Trophoblast cell (in vitro differentiated cells and primary cell): Measurements from ENCODE around the gene IL1RAPL1.

Experiments used
- DNase-seq, 2 donors: peaks; one replicate each; pipeline ENCODE4 v3.0.0-alpha.2; 2016
- H2AFZ ChIP-seq: 2 replicates; pipeline ENCODE4 v1.6.1; 2013; ENCODE audit warnings: low read length, moderate library complexity, mild to moderate bottlenecking; ENCODE audit not compliant: insufficient read depth, poor library complexity
- H2AK5ac ChIP-seq: 2 replicates; pipeline ENCODE4 v1.6.1; 2013; ENCODE audit warnings: mild to moderate bottlenecking, low read length
- H2BK120ac ChIP-seq: 2 replicates; pipeline ENCODE4 v1.6.1; 2013; ENCODE audit warnings: low read length, mild to moderate bottlenecking, moderate library complexity; ENCODE audit not compliant: insufficient read depth, poor library complexity
- H2BK12ac ChIP-seq: 2 replicates; pipeline ENCODE4 v1.6.1; 2013; ENCODE audit warnings: mild to moderate bottlenecking, low read length, moderate library complexity
- H2BK5ac ChIP-seq: 2 replicates; pipeline ENCODE4 v1.6.1; 2013; ENCODE audit warnings: low read length, low read depth, moderate library complexity, mild to moderate bottlenecking; ENCODE audit not compliant: poor library complexity
- H3K14ac ChIP-seq: 2 replicates; pipeline ENCODE4 v1.6.1; 2013; ENCODE audit warnings: mild to moderate bottlenecking, low read length
- H3K18ac ChIP-seq: 2 replicates; pipeline ENCODE4 v1.6.1; 2013; ENCODE audit warnings: mild to moderate bottlenecking, low read length
- H3K23ac ChIP-seq: 2 replicates; pipeline ENCODE4 v1.6.1; 2013; ENCODE audit warnings: low read length
- H3K27ac ChIP-seq: 2 replicates; pipeline ENCODE4 v1.5.1; 2013; ENCODE audit warnings: low read depth, mild to moderate bottlenecking, inconsistent platforms, low read length, moderate library complexity
- H3K27me3 ChIP-seq: 2 replicates; pipeline ENCODE4 v1.6.1; 2013; ENCODE audit warnings: inconsistent platforms, mild to moderate bottlenecking, low read length, moderate library complexity; ENCODE audit not compliant: insufficient read depth
- H3K36me3 ChIP-seq, 2 experiments: 1 replicate in 1 of 2; 2 replicates in 1 of 2; pipeline ENCODE4 v1.6.1; 2013; ENCODE audit warnings: low read length in 2 of 2, mild to moderate bottlenecking in 2 of 2, moderate library complexity in 1 of 2; ENCODE audit not compliant: insufficient read depth in 2 of 2, control insufficient read depth in 1 of 2
- H3K4ac ChIP-seq: 2 replicates; pipeline ENCODE4 v1.6.1; 2013; ENCODE audit warnings: low read depth, mild to moderate bottlenecking, low read length, moderate library complexity
- H3K4me1 ChIP-seq, 2 experiments: 1 replicate in 1 of 2; 2 replicates in 1 of 2; pipeline ENCODE4 v1.6.1; 2013; ENCODE audit warnings: low read length in 2 of 2, mild to moderate bottlenecking in 2 of 2, moderate library complexity in 1 of 2; ENCODE audit not compliant: insufficient read depth in 2 of 2, control insufficient read depth in 1 of 2
- H3K4me2 ChIP-seq: 2 replicates; pipeline ENCODE4 v1.6.1; 2013; ENCODE audit warnings: inconsistent platforms, mild to moderate bottlenecking, low read length, moderate library complexity
- H3K4me3 ChIP-seq: 2 replicates; pipeline ENCODE4 v1.5.1; 2013; ENCODE audit warnings: mild to moderate bottlenecking, low read depth, low read length, inconsistent platforms
- H3K79me1 ChIP-seq: one replicate; pipeline ENCODE4 v1.6.1; 2013; ENCODE audit warnings: low read length
- H3K79me2 ChIP-seq: 2 replicates; pipeline ENCODE4 v1.6.1; 2013; ENCODE audit warnings: low read length, mild to moderate bottlenecking; ENCODE audit not compliant: control insufficient read depth, insufficient read depth, poor library complexity
- H3K9ac ChIP-seq: 2 replicates; pipeline ENCODE4 v1.6.1; 2013; ENCODE audit warnings: mild to moderate bottlenecking, low read length
- H3K9me3 ChIP-seq: 2 replicates; pipeline ENCODE4 v1.6.1; 2013; ENCODE audit warnings: low read depth, mild to moderate bottlenecking, control low read depth, inconsistent platforms, low read length; ENCODE audit not compliant: insufficient read depth
- H4K12ac ChIP-seq: 2 replicates; pipeline ENCODE4 v1.6.1; 2013; ENCODE audit warnings: low read depth, mild to moderate bottlenecking, low read length, moderate library complexity
- H4K8ac ChIP-seq: 2 replicates; pipeline ENCODE4 v1.6.1; 2013; ENCODE audit warnings: low read depth, mild to moderate bottlenecking, low read length, moderate library complexity
- H4K91ac ChIP-seq: one replicate; pipeline ENCODE4 v1.6.1; 2013; ENCODE audit warnings: low read depth, mild to moderate bottlenecking, low read length, moderate library complexity
- WGBS: extraction: QIAGEN DNeasy Blood & Tissue Kit; methylation state at CpG from one replicate; pipeline ENCODE4 v1.1.7; 2013; ENCODE audit warnings: missing lambda C conversion rate; ENCODE audit not compliant: insufficient read length, insufficient coverage; ENCODE audit errors: extremely low coverage; 5-methylcytosine and 5-hydroxymethylcytosine counted together

IL1RAPL1 gene

DNA sequence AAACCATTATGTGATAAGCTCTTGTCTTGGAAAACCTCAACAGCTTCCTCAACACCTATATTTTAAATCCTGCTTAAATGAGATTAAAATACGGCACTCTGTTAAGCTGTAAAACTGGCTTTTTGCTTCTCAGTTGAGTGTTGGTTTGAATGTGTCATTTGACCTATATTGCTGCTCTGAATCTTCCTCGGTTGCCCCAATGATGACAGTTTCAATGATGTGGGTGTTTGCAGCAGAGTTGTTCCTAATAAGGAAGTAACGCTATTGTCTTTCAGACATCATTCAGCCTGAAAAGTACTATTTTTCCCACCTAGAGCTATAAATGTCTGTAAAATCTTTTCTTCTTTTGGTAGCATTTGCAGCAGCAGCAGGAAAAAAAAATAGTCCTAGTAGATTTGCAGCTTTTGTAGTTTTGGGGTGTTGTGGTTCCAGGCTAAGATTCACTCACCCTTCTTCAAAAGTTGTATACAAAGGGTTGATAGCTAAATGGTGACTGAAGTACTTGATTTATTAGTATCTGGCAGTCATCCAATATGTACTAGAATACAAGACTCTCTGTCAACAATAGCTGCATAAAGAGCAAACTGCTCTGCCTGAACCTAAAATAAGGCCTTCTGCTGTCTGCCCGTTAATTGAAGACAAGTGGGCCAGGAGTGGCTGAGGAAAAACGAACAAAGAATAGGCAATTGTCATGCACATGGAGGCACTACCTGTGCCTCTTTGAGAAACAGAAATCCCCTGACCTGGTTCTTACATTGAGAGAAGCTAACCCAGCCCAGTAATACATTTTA is 333.1 kb downstream of the IL1RAPL1 start:
- Histone ChIP-seq H3K27me3 (no peaks in the 10 kb centered on the region), H3K27ac (no peak overlapping the region), H2AFZ (no peak overlapping the region), H4K8ac (no peak overlapping the region), H3K4me3 (no peak overlapping the region), H3K4ac (no peak overlapping the region), H3K79me2 (no peaks in the 10 kb centered on the region), H3K9me3 (no peaks in the 10 kb centered on the region), H2BK12ac (no peak overlapping the region), H2AK5ac (no peak overlapping the region), H2BK120ac (no peak overlapping the region), H4K12ac (no peak overlapping the region), H4K91ac (no peak overlapping the region), H3K18ac (no peak overlapping the region), H3K79me1 (no peaks in the 10 kb centered on the region), H3K9ac (no peak overlapping the region), H3K4me2 (no peak overlapping the region), H3K23ac (no peak overlapping the region), H3K36me3 (no peaks in the 10 kb centered on the region), H2BK5ac (no peak overlapping the region), H3K4me1 (no peaks in the 10 kb centered on the region), H3K14ac (no peak overlapping the region)
- WGBS = no CpG with 5 or more reads among the region's 5 CpGs
- no peak for DNase-seq

DNA sequence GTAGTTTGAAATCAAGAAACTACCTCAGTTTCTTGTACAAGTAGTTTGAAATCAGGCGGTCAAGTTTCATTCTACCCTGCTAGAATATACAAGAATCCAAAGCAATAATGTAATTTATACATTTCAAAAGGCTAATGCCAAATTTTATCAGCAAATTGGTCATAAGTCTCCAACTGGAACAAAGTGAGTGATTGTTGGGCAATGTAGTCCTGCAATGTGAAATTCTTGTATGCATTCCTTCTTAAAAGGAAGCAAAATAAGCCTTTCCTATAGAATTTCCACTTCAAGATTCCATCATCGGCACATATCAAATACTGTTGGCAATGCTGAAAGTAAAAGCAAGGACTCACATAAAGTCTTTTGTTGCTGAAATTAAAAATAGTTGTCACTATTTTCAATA is 334.9 kb downstream of the IL1RAPL1 start:
- H3K36me3 ChIP-seq = no peaks in the 10 kb centered on the region
- no peak overlapping the region for H3K4me3 ChIP-seq
- H3K9ac ChIP-seq = no peak overlapping the region
- no peak overlapping the region for H2AFZ ChIP-seq
- no peaks in the 10 kb centered on the region for H3K9me3 ChIP-seq
- H4K91ac ChIP-seq = no peak overlapping the region
- H4K12ac ChIP-seq = no peak overlapping the region
- no peak overlapping the region for H3K23ac ChIP-seq
- H2AK5ac ChIP-seq = no peak overlapping the region
- no peak for DNase-seq
- H3K79me2 ChIP-seq = no peaks in the 10 kb centered on the region
- WGBS = no CpG with 5 or more reads among the region's 2 CpGs
- no peak overlapping the region for H3K4me2 ChIP-seq
- no peaks in the 10 kb centered on the region for H3K4me1 ChIP-seq
- no peak overlapping the region for H3K4ac ChIP-seq
- H4K8ac ChIP-seq = no peak overlapping the region
- H3K18ac ChIP-seq = no peak overlapping the region
- H3K27ac ChIP-seq = no peak overlapping the region
- no peak overlapping the region for H2BK120ac ChIP-seq
- H3K27me3 ChIP-seq = no peaks in the 10 kb centered on the region
- H2BK5ac ChIP-seq = no peak overlapping the region
- no peak overlapping the region for H2BK12ac ChIP-seq
- no peak overlapping the region for H3K14ac ChIP-seq
- no peaks in the 10 kb centered on the region for H3K79me1 ChIP-seq

DNA sequence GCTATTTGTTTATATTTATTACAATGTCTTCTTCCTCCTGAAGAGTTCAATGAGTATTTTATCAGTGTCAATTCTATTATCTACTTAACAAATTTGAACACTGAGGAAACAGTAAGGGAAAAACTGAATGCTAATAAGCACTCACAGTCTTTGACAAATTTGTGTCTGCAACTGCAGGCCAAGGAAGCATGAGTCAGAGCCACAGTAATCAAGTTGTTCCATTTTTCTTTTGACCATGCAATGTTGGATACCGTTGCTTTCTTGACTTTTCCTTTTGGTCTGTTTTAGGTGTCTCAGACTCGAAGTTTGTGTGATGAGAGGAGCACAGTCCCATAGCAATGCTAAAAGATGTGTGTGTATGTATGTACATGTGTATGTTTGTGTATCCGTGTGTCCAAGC is 359.6 kb downstream of the IL1RAPL1 start:
- H3K79me2 ChIP-seq = no peaks in the 10 kb centered on the region
- no peak overlapping the region for H2BK12ac ChIP-seq
- DNase-seq = no peak
- no peaks in the 10 kb centered on the region for H3K36me3 ChIP-seq
- H2BK5ac ChIP-seq = no peak overlapping the region
- H3K4ac ChIP-seq = no peak overlapping the region
- no peaks in the 10 kb centered on the region for H3K4me1 ChIP-seq
- H3K79me1 ChIP-seq = no peaks in the 10 kb centered on the region
- no peak overlapping the region for H3K14ac ChIP-seq
- H3K18ac ChIP-seq = no peak overlapping the region
- no peak overlapping the region for H3K27ac ChIP-seq
- no CpG with 5 or more reads among the region's 3 CpGs for WGBS
- H2AK5ac ChIP-seq = no peak overlapping the region
- H4K91ac ChIP-seq = no peak overlapping the region
- H4K8ac ChIP-seq = no peak overlapping the region
- no peak overlapping the region for H2BK120ac ChIP-seq
- H2AFZ ChIP-seq = no peak overlapping the region
- H4K12ac ChIP-seq = no peak overlapping the region
- no peak overlapping the region for H3K4me3 ChIP-seq
- no peaks in the 10 kb centered on the region for H3K27me3 ChIP-seq
- no peaks in the 10 kb centered on the region for H3K9me3 ChIP-seq
- no peak overlapping the region for H3K4me2 ChIP-seq
- no peak overlapping the region for H3K9ac ChIP-seq
- no peak overlapping the region for H3K23ac ChIP-seq

DNA sequence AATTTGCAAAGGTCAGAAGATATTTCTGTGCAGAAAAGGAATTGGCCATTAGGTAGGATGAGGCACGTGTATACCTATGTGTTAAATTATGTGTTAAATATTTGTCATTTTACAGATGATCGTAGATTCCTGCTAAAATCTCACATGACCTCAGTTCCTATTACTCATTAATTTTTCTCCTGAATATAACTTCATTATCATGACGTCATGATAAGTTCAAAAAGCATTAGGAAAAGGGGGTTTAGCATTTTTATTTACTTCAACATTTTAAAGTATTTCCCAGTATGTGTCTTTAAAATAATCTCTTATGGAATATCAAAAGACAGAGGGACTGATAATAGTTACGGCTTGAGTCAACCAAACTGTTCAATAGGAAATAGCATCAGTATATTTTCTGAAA is 372.8 kb downstream of the IL1RAPL1 start:
- H4K8ac ChIP-seq = no peak overlapping the region
- no peaks in the 10 kb centered on the region for H3K79me1 ChIP-seq
- no peak overlapping the region for H2BK120ac ChIP-seq
- H3K27ac ChIP-seq = no peak overlapping the region
- H3K9ac ChIP-seq = no peak overlapping the region
- no peak for DNase-seq
- H3K79me2 ChIP-seq = no peaks in the 10 kb centered on the region
- no peak overlapping the region for H3K4me3 ChIP-seq
- H2AK5ac ChIP-seq = no peak overlapping the region
- no peak overlapping the region for H3K4me2 ChIP-seq
- no peak overlapping the region for H4K91ac ChIP-seq
- no peak overlapping the region for H2BK12ac ChIP-seq
- H3K23ac ChIP-seq = no peak overlapping the region
- H3K4ac ChIP-seq = no peak overlapping the region
- WGBS = no CpG with 5 or more reads among the region's 4 CpGs
- H3K14ac ChIP-seq = no peak overlapping the region
- H2AFZ ChIP-seq = no peak overlapping the region
- no peak overlapping the region for H2BK5ac ChIP-seq
- H3K18ac ChIP-seq = no peak overlapping the region
- H3K27me3 ChIP-seq = no peaks in the 10 kb centered on the region
- no peak overlapping the region for H4K12ac ChIP-seq
- H3K9me3 ChIP-seq = no peaks in the 10 kb centered on the region
- H3K36me3 ChIP-seq = no peaks in the 10 kb centered on the region
- no peaks in the 10 kb centered on the region for H3K4me1 ChIP-seq
